GM23338 (cell line): ENCODE data around the gene DGKH. TPM values are rescaled to one million over a fixed set of nuclear protein-coding genes. Genes with fewer than 3 reads are reported as not detected.

ENCODE experiments used
- ATAC-seq: fragments of 200-7000 bp; cut with Tn5 transposase; 3 replicates; pipeline ENCODE4 v1.9.1; 2020
- DNase-seq: peaks from one replicate; pipeline ENCODE4 v3.0.0-alpha.2; 2015; ENCODE audit warnings: low spot score
- H2AFZ ChIP-seq: fragments of 200-600 bp; sonication (generic); 2 replicates; pipeline ENCODE4 v1.8.0; 2016; ENCODE audit warnings: antibody characterized with exemption, mild to moderate bottlenecking, moderate library complexity
- H3F3A ChIP-seq: fragments of 200-600 bp; sonication (generic); replicated peaks from 2 replicates; pipeline ENCODE4 v1.8.0; 2017; ENCODE audit warnings: antibody characterized with exemption, mixed run types, low read depth
- H3K27ac ChIP-seq: fragments of 200-600 bp; sonication (generic); 2 replicates; pipeline ENCODE4 v1.6.1; 2016; ENCODE audit warnings: low read depth
- H3K27me3 ChIP-seq: fragments of 200-600 bp; sonication (generic); 2 replicates; pipeline ENCODE4 v1.8.0; 2016; ENCODE audit warnings: mild to moderate bottlenecking, mixed run types, moderate library complexity; ENCODE audit not compliant: insufficient read depth
- H3K36me3 ChIP-seq: fragments of 200-600 bp; sonication (generic); 2 replicates; pipeline ENCODE4 v1.8.0; 2016; ENCODE audit warnings: mild to moderate bottlenecking; ENCODE audit not compliant: insufficient read depth
- H3K4me1 ChIP-seq: fragments of 200-600 bp; sonication (generic); 2 replicates; pipeline ENCODE4 v1.8.0; 2016; ENCODE audit warnings: mild to moderate bottlenecking, moderate library complexity; ENCODE audit not compliant: insufficient read depth
- H3K4me2 ChIP-seq: fragments of 200-600 bp; sonication (generic); 2 replicates; pipeline ENCODE4 v1.7.1; 2017; ENCODE audit warnings: mixed run types
- H3K4me3 ChIP-seq: fragments of 200-600 bp; sonication (generic); 2 replicates; pipeline ENCODE4 v1.6.1; 2016; ENCODE audit warnings: mixed run types
- H3K79me2 ChIP-seq: fragments of 200-600 bp; sonication (generic); replicated peaks from 2 replicates; pipeline ENCODE4 v1.8.0; 2017; ENCODE audit warnings: mild to moderate bottlenecking; ENCODE audit not compliant: insufficient read depth
- H3K9me2 ChIP-seq: fragments of 200-600 bp; sonication (generic); 2 replicates; pipeline ENCODE4 v1.8.0; 2017; ENCODE audit not compliant: insufficient read depth
- H4K20me1 ChIP-seq: fragments of 200-600 bp; sonication (generic); replicated peaks from 2 replicates; pipeline ENCODE4 v1.8.0; 2017; ENCODE audit warnings: mild to moderate bottlenecking; ENCODE audit not compliant: insufficient read depth
- H3K27ac Mint-ChIP-seq: 2 replicates; pipeline ENCODE4 v1.8.0; 2020; ENCODE audit warnings: inconsistent platforms, mild to moderate bottlenecking, moderate library complexity, mixed read lengths
- H3K27me3 Mint-ChIP-seq: 3 replicates; pipeline ENCODE4 v1.8.0; 2022; ENCODE audit warnings: low read depth, mild to moderate bottlenecking, moderate library complexity, mixed read lengths, inconsistent platforms; ENCODE audit not compliant: insufficient read depth, poor library complexity
- H3K36me3 Mint-ChIP-seq: 3 replicates; pipeline ENCODE4 v1.8.0; 2021; ENCODE audit warnings: low read depth, mild to moderate bottlenecking, inconsistent platforms, moderate library complexity, mixed read lengths
- H3K4me1 Mint-ChIP-seq: 3 replicates; pipeline ENCODE4 v1.8.0; 2020; ENCODE audit warnings: mild to moderate bottlenecking, inconsistent platforms, mixed read lengths
- H3K4me3 Mint-ChIP-seq: 3 replicates; pipeline ENCODE4 v1.8.0; 2021; ENCODE audit warnings: moderate library complexity, mild to moderate bottlenecking, inconsistent platforms, mixed read lengths
- H3K9me3 Mint-ChIP-seq: 3 replicates; pipeline ENCODE4 v1.8.0; 2020; ENCODE audit warnings: moderate library complexity, mild to moderate bottlenecking, inconsistent platforms, mixed read lengths
- CREB1 ChIP-seq: fragments of 250-450 bp; sonication (Bioruptor Pico); IDR thresholded peaks from 2 replicates; pipeline ENCODE4 v1.5.0; 2020; ENCODE audit warnings: low read depth, mild to moderate bottlenecking, moderate library complexity
- EZH2 ChIP-seq: fragments of 200-600 bp; sonication (generic); IDR thresholded peaks from one replicate; pipeline ENCODE4 v1.8.0; 2017; ENCODE audit warnings: antibody characterized with exemption, mild to moderate bottlenecking, low read depth; ENCODE audit not compliant: unreplicated experiment
- polyA plus RNA-seq: library from polyadenylated mRNA; unstranded; fragments of >200 nt; fragmentation: Nextera tagmentation; extraction: Ambion mirVana; gene quantifications from 2 replicates; pipeline ENCODE4 v1.2.1, GENCODE V29; 2016
- total RNA-seq: library from RNA; depleted of rRNA; stranded (reverse); fragments of >200 nt; shearing (Covaris generic); gene quantifications from 2 replicates; pipeline ENCODE4 v1.2.3, GENCODE V29; 2014
- TF ChIP-seq, protein P1 (sequence below): fragments of 250-450 bp; sonication (Bioruptor Pico); IDR thresholded peaks from 2 replicates; pipeline ENCODE4 v1.5.0; 2020; ENCODE audit warnings: mild to moderate bottlenecking, moderate library complexity
- TF ChIP-seq, protein P2 (sequence below): IDR thresholded peaks from one replicate; pipeline ENCODE4 v1.6.1; 2018; ENCODE audit warnings: antibody characterized with exemption; ENCODE audit not compliant: unreplicated experiment

Gene DGKH
- total and polyA plus RNA-seq, 2 experiments from 2014 or later = 2.1 to 7.5 TPM

- TF ChIP-seq, protein P1, sequence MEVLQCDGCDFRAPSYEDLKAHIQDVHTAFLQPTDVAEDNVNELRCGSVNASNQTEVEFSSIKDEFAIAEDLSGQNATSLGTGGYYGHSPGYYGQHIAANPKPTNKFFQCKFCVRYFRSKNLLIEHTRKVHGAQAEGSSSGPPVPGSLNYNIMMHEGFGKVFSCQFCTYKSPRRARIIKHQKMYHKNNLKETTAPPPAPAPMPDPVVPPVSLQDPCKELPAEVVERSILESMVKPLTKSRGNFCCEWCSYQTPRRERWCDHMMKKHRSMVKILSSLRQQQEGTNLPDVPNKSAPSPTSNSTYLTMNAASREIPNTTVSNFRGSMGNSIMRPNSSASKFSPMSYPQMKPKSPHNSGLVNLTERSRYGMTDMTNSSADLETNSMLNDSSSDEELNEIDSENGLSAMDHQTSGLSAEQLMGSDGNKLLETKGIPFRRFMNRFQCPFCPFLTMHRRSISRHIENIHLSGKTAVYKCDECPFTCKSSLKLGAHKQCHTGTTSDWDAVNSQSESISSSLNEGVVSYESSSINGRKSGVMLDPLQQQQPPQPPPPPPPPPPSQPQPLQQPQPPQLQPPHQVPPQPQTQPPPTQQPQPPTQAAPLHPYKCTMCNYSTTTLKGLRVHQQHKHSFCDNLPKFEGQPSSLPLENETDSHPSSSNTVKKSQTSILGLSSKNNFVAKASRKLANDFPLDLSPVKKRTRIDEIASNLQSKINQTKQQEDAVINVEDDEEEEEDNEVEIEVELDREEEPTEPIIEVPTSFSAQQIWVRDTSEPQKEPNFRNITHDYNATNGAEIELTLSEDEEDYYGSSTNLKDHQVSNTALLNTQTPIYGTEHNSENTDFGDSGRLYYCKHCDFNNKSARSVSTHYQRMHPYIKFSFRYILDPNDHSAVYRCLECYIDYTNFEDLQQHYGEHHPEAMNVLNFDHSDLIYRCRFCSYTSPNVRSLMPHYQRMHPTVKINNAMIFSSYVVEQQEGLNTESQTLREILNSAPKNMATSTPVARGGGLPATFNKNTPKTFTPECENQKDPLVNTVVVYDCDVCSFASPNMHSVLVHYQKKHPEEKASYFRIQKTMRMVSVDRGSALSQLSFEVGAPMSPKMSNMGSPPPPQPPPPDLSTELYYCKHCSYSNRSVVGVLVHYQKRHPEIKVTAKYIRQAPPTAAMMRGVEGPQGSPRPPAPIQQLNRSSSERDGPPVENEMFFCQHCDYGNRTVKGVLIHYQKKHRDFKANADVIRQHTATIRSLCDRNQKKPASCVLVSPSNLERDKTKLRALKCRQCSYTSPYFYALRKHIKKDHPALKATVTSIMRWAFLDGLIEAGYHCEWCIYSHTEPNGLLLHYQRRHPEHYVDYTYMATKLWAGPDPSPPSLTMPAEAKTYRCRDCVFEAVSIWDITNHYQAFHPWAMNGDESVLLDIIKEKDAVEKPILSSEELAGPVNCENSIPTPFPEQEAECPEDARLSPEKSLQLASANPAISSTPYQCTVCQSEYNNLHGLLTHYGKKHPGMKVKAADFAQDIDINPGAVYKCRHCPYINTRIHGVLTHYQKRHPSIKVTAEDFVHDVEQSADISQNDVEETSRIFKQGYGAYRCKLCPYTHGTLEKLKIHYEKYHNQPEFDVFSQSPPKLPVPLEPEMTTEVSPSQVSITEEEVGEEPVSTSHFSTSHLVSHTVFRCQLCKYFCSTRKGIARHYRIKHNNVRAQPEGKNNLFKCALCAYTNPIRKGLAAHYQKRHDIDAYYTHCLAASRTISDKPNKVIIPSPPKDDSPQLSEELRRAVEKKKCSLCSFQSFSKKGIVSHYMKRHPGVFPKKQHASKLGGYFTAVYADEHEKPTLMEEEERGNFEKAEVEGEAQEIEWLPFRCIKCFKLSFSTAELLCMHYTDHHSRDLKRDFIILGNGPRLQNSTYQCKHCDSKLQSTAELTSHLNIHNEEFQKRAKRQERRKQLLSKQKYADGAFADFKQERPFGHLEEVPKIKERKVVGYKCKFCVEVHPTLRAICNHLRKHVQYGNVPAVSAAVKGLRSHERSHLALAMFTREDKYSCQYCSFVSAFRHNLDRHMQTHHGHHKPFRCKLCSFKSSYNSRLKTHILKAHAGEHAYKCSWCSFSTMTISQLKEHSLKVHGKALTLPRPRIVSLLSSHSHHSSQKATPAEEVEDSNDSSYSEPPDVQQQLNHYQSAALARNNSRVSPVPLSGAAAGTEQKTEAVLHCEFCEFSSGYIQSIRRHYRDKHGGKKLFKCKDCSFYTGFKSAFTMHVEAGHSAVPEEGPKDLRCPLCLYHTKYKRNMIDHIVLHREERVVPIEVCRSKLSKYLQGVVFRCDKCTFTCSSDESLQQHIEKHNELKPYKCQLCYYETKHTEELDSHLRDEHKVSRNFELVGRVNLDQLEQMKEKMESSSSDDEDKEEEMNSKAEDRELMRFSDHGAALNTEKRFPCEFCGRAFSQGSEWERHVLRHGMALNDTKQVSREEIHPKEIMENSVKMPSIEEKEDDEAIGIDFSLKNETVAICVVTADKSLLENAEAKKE (CRISPR knock-in tag) = no peak
- TF ChIP-seq, protein P2, sequence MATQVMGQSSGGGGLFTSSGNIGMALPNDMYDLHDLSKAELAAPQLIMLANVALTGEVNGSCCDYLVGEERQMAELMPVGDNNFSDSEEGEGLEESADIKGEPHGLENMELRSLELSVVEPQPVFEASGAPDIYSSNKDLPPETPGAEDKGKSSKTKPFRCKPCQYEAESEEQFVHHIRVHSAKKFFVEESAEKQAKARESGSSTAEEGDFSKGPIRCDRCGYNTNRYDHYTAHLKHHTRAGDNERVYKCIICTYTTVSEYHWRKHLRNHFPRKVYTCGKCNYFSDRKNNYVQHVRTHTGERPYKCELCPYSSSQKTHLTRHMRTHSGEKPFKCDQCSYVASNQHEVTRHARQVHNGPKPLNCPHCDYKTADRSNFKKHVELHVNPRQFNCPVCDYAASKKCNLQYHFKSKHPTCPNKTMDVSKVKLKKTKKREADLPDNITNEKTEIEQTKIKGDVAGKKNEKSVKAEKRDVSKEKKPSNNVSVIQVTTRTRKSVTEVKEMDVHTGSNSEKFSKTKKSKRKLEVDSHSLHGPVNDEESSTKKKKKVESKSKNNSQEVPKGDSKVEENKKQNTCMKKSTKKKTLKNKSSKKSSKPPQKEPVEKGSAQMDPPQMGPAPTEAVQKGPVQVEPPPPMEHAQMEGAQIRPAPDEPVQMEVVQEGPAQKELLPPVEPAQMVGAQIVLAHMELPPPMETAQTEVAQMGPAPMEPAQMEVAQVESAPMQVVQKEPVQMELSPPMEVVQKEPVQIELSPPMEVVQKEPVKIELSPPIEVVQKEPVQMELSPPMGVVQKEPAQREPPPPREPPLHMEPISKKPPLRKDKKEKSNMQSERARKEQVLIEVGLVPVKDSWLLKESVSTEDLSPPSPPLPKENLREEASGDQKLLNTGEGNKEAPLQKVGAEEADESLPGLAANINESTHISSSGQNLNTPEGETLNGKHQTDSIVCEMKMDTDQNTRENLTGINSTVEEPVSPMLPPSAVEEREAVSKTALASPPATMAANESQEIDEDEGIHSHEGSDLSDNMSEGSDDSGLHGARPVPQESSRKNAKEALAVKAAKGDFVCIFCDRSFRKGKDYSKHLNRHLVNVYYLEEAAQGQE = no peak
- no peak for TF ChIP-seq CREB1 (CRISPR knock-in tag)
These were observed 51.7 kb downstream of the DGKH start (continued) for GRCh38 chr13:42099962-42100675.

- H3K4me2 ChIP-seq = no peak overlapping the region
These were observed 52.5 kb downstream of the DGKH start for GRCh38 chr13:42100960-42101359.

More at GRCh38 chr13:42100960-42101359, 52.5 kb downstream of the DGKH start:
- H3K9me2 ChIP-seq = peaks cover 5% of the 10 kb centered on the region; the same call in 1 of the 2 replicates
- H3F3A ChIP-seq = no peaks in the 10 kb centered on the region
- Mint-ChIP-seq H3K27ac (no peak overlapping the region), H3K36me3 (peaks cover 3% of the 10 kb centered on the region; the same call in 2 of the 3 replicates), H3K9me3 (peaks cover 3% of the 10 kb centered on the region; the same call in 1 of the 3 replicates), H3K27me3 (peaks cover 1% of the 10 kb centered on the region), H3K4me3 (no peak overlapping the region), H3K4me1 (peaks cover 8% of the 10 kb centered on the region; the same call in 2 of the 3 replicates)
- no peaks in the 10 kb centered on the region for H3K4me1 ChIP-seq
- no peaks in the 10 kb centered on the region for H3K79me2 ChIP-seq
- 0 out of 2 replicates have a peak, but pooled peaks cover 1% of the 10 kb centered on the region for H3K36me3 ChIP-seq
- no peak overlapping the region for H3K4me3 ChIP-seq
- DNase-seq (no peak), ATAC-seq (no peak)
- no peak overlapping the region for H3K27ac ChIP-seq
- H4K20me1 ChIP-seq = no peaks in the 10 kb centered on the region
- H2AFZ ChIP-seq = no peak overlapping the region
- no peak for TF ChIP-seq EZH2
- TF ChIP-seq, protein P2 = no peak
- no peaks in the 10 kb centered on the region for H3K27me3 ChIP-seq
